ENCODE measurements around the gene PTH2.
"Not testable (repeated sequence)": the region's sequence is repeated elsewhere in the genome, so short reads cannot be mapped to it uniquely, and the experiment has no call there.

PTH2 gene

GRCh38 chr19:49423071-49423984, at the start of gene PTH2:
Gene PTH2, minus strand, starts transcription at chr19:49423441. Its CDS starts 102 bp downstream, at chr19:49423339.
- in situ Hi-C loops (cut with MboI; ENCODE audit: low sequenced_read_pairs) = no loop called here

- in situ Hi-C loops (cut with MboI; ENCODE audit: low sequenced_read_pairs) = no loop called here
Observed at GRCh38 chr19:49472936-49473335, 49.7 kb upstream of the PTH2 start.

- in situ Hi-C loops (cut with MboI; ENCODE audit: low sequenced_read_pairs) = no loop called here
Observed at GRCh38 chr19:49470615-49470978, 47.4 kb upstream of the PTH2 start.

- in situ Hi-C loops (cut with MboI; ENCODE audit: low sequenced_read_pairs) = no loop called here
Observed at GRCh38 chr19:49469828-49470614, 46.8 kb upstream of the PTH2 start.

- in situ Hi-C loops (cut with MboI; ENCODE audit: low sequenced_read_pairs) = no loop called here
Observed at GRCh38 chr19:49468746-49469447, 45.7 kb upstream of the PTH2 start.

GRCh38 chr19:49468199-49468598, 45.0 kb upstream of the PTH2 start:
- in situ Hi-C loops (cut with MboI; ENCODE audit: low sequenced_read_pairs) = no loop called here

- in situ Hi-C loops (cut with MboI; ENCODE audit: low sequenced_read_pairs) = no loop called here
Observed at GRCh38 chr19:49465371-49465770, 42.1 kb upstream of the PTH2 start.

GRCh38 chr19:49463960-49464740, 40.9 kb upstream of the PTH2 start:
- in situ Hi-C loops (cut with MboI; ENCODE audit: low sequenced_read_pairs) = no loop called here

GRCh38 chr19:49462492-49462891, 39.3 kb upstream of the PTH2 start:
- in situ Hi-C loops (cut with MboI; ENCODE audit: low sequenced_read_pairs) = no loop called here

GRCh38 chr19:49461656-49462055, 38.4 kb upstream of the PTH2 start:
- in situ Hi-C loops (cut with MboI; ENCODE audit: low sequenced_read_pairs) = no loop called here

- in situ Hi-C loops (cut with MboI; ENCODE audit: low sequenced_read_pairs) = not testable (repeated sequence)
Observed at GRCh38 chr19:49461130-49461529, 37.9 kb upstream of the PTH2 start.

GRCh38 chr19:49459388-49459787, 36.1 kb upstream of the PTH2 start:
- in situ Hi-C loops (cut with MboI; ENCODE audit: low sequenced_read_pairs) = no loop called here

GRCh38 chr19:49458567-49458903, 35.3 kb upstream of the PTH2 start:
- in situ Hi-C loops (cut with MboI; ENCODE audit: low sequenced_read_pairs) = no loop called here

- in situ Hi-C loops (cut with MboI; ENCODE audit: low sequenced_read_pairs) = no loop called here
Observed at GRCh38 chr19:49456326-49456725, 33.1 kb upstream of the PTH2 start.

GRCh38 chr19:49455773-49456172, 32.5 kb upstream of the PTH2 start:
- in situ Hi-C loops (cut with MboI; ENCODE audit: low sequenced_read_pairs) = no loop called here

GRCh38 chr19:49453757-49454240, 30.6 kb upstream of the PTH2 start:
- in situ Hi-C loops (cut with MboI; ENCODE audit: low sequenced_read_pairs) = no loop called here

- in situ Hi-C loops (cut with MboI; ENCODE audit: low sequenced_read_pairs) = no loop called here
Observed at GRCh38 chr19:49453013-49453756, 29.9 kb upstream of the PTH2 start, which contains the start of gene ALDH16A1. Gene ALDH16A1, plus strand, starts transcription at chr19:49453225. Its CDS starts 107 bp downstream, at chr19:49453332.

GRCh38 chr19:49451430-49452181, 28.4 kb upstream of the PTH2 start, which contains the start of gene PIH1D1:
Gene PIH1D1, minus strand, starts transcription at chr19:49451814. Its CDS starts 240 bp downstream, at chr19:49451574.
- in situ Hi-C loops (cut with MboI; ENCODE audit: low sequenced_read_pairs) = no loop called here

GRCh38 chr19:49450405-49450804, 27.2 kb upstream of the PTH2 start:
- in situ Hi-C loops (cut with MboI; ENCODE audit: low sequenced_read_pairs) = no loop called here

All from hTERT RPE-1 (cell line).